Fibroblast of skin of abdomen (primary cell): ENCODE results near the gene GPX6.
"Not testable (repeated sequence)": the region's sequence is repeated elsewhere in the genome, so short reads cannot be mapped to it uniquely, and the experiment has no call there.

Experiments used
- DNase-seq: peaks from one replicate; pipeline ENCODE4 v3.0.0-alpha.2; 2013

Gene GPX6

DNA sequence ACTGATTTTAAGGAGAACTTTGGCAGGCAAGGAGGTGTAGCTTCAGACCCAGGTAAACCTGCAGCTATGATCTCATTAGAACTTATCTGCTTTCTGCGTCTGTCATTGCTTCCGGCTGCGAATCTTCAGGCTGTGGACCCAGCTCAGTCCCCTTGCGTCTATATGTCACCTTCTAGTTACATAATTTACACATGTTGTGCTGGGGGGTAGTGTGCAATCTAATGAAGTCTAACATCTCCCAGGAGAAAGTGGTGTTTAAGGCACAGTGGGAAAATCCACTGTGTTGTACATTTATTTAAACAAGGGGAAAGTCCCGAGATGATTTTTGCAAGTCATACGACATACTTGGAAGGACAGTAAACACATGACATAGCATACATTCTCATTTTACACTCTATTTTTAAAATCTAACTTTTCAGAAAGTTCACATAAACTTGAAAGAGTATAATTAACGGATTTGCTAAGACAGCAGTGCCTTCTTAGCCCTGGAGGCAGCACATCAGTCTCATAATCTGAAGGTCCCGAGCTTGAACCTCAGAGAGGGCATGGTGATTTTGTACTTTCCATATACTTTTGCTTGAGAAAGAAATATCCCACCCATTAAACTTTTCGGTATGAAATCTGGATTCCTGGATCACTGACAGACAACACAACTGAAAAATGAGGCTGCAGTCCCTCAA lies 35.2 kb downstream of the GPX6 start:
- DNase-seq = no peak

- no peak for DNase-seq
Measured at GRCh38 chr6:28478518-28478917, 37.1 kb downstream of the GPX6 start.

- DNase-seq = peak; percentile 84
Measured at GRCh38 chr6:28474441-28475219, 41.0 kb downstream of the GPX6 start.

DNA sequence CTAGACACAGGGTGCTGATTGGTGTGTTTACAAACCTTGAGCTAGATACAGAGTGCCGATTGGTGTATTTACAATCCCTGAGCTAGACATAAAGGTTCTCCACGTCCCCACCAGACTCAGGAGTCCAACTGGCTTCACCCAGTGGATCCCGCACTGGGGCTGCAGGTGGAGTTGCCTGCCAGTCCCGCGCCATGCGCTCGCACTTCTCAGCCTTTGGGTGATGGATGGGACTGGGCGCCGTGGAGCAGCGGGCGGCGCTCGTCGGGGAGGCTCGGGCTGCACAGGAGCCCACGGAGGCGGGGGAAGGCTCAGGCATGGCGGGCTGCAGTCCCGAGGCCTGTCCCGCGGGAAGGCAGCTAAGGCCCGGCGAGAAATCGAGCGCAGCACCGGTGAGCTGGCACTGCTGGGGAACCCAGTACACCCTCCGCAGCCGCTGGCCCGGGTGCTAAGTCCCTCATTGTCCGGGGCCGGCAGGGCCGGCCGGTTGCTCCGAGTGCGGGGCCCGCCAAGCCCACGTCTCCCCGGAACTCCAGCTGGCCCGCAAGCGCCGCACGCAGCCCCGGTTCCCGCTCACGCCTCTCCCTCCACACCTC lies 46.3 kb downstream of the GPX6 start:
- DNase-seq = not testable (repeated sequence)

DNA sequence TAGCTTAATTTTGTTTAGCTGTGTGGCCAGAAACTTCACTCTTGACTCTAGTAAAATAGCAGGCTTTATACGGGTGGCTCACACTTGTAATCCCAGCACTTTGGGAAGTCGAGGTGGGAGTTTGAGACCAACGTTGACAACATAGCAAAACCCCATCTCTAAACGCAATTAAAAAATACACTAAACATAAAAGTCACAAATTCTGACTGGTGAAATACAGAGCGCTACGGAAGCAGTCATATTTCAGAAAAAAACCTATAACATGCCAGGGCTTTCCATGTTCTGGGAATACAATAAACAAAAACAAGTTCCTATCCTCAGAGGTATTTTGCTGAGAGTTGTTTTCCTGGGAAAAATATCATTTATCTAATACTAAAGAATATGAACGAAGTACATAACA lies 47.5 kb downstream of the GPX6 start:
- no peak for DNase-seq

DNA sequence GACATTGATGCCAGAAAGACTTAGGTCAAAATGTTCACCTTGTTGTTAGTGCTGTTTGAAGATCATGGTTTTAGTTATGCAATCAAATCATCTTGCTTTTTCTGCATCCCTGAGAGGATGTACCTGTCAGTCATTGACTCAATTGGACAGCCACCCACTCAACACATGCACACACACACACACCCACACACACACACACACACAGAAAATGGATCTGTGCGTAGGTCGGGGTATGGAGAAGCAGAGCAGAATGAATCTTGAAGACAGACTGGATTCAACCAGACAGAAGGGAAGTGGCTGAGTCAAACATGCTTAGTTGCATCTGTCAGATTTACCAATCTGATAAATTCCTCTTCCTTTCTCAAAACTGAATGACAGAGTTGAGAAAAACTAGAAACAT lies 53.2 kb downstream of the GPX6 start:
- no peak for DNase-seq

DNA sequence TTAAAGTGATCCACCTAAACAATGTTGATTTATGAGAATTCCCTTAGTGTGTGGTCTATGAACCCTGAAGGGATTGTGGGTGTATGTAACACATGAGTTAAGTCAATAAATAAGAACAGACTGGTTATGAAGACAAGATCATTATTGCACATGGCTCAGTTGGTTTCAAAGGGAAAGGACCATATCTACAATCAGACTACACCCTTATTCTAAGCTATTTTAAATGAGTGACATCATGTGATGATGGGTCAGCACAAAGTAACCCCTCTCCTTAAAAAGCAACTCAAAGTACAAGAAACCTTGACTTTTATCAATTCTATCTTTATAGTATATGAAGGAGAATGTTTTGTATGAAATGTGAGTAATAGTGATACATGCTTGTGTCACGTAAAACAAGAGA lies 57.0 kb downstream of the GPX6 start:
- DNase-seq = no peak
